NCI-H2171 (cell line): ENCODE data around the gene SAMD11.

ENCODE experiments used
- DNase-seq: peaks from one replicate; lab custom pipeline; 2025; lab: John Stamatoyannopoulos, UW

Gene SAMD11

DNA sequence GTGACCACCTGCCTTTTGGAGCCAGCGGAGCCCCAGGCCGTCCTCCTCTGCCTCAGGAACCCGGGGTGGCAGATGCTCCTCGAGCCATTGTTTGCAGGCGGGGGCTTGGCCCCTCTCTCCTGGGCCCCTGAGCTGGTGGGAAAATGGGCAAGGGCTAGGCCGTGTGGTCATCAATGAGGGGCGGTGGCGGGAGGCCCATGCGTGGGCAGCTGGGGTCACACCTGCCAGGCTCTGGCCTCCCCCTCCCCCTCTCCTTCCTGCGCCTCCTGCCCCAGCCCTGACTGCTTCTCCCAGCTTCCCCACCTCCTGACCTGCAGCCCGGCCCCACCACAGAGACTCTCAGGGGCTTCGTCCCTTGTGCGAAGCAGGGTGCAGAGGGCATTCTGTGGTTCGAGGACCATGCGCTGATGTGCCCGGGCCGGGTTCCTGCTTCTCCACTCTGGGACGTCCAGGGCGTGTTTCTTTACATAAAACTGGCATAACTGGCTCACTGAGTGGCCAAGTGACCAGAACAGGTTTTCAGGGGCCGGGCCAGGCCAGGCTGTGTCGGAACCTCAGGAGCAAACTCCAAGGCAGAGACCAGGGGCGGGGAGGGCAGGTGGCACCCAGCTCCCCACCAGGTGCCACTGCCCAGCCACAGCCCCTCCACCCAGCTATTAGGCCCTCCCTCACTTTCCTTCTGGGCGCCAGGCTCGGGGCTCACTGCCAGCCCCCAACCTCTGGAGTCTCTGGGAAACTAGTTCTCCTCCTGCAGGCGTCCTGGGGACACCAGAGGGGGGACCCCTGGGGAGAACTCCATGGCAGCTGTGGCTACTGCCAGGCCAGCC lies 9.3 kb downstream of the SAMD11 start:
- no peak for DNase-seq

DNA sequence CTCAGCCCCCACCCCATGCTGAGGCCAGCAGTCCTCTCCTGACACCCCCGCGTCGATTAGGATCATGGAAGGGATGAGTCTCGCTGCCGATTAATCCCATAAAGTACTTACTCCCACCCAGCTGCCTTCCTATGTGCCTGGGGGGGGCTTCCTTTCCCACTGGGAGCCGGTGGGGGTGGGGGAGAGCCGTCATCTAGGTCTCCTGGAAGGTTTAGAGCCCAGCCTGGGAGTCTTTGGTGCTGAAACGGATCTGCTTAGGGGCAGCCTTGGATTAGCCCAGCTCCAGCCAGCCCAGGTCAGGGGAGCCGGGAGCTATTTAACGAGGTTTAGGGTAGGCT lies 9.8 kb downstream of the SAMD11 start:
- DNase-seq = no peak

- DNase-seq = no peak
These were observed 11.4 kb downstream of the SAMD11 start for GRCh38 chr1:934991-935750.

DNA sequence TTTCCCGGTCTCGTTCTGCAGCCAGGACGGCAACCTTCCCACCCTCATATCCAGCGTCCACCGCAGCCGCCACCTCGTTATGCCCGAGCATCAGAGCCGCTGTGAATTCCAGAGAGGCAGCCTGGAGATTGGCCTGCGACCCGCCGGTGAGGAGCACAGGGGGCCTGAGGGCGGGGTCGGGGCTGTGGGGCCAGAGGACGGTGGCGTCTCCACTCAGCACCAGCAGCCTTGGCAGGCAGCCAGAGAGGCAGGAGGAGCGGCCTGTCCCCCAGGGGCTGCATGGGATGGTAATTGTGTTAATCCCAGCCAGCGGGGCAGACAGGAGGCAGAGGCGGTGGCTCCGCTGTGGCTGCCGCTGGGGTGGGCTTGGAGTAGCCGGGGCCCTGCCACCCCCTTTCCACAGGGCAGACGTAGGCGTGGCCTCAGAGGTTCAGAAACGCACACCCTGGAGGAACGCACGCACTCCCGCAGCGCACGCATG lies 12.1 kb downstream of the SAMD11 start:
- DNase-seq = peak; percentile 83

DNA sequence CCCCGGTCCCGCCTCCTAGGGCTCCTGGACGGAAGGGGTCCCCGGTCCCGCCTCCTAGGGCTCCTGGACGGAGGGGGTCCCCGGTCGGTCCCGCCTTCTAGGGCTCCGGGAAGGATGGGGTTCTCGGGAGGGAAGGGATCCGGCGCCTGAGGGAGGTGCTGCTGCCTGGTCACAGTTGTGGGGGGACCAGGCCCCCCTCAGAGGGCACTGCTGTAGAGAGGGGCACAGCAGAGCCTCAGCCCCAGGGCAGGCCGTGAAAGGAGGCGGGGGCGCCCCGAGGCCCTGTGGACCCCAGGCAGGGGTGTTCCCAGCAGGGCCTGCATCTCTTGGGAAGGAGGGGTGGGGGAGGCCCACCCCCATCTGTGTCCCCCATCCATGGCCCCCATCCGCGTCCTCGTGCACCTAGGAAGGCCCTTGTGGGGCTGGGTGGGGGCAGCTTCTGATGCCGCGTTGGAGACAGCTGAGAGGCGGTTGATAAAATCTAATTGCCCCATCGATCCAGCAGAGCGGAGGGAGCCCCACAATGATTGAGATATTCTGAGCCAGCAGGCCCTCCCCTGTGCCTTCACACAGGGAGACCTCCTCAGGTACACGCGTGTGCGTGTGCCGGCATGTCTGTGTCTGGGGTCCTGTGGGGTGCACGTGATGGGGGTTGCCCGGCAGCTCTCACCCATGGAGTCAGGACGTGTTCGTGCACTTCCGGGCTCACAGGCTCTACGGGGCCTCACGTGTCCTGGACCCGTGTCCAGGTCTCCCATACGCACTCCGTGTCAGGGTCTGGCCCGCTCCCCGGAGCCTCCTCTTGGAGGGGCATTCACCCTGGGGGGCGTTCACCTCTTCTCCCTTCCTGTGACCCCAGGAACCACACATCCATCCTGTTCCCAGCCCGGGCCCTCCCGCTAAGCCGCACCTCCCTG lies 12.9 kb downstream of the SAMD11 start:
- DNase-seq = no peak

GRCh38 chr1:937521-937920 lies 13.8 kb downstream of the SAMD11 start:
- no peak for DNase-seq

DNA sequence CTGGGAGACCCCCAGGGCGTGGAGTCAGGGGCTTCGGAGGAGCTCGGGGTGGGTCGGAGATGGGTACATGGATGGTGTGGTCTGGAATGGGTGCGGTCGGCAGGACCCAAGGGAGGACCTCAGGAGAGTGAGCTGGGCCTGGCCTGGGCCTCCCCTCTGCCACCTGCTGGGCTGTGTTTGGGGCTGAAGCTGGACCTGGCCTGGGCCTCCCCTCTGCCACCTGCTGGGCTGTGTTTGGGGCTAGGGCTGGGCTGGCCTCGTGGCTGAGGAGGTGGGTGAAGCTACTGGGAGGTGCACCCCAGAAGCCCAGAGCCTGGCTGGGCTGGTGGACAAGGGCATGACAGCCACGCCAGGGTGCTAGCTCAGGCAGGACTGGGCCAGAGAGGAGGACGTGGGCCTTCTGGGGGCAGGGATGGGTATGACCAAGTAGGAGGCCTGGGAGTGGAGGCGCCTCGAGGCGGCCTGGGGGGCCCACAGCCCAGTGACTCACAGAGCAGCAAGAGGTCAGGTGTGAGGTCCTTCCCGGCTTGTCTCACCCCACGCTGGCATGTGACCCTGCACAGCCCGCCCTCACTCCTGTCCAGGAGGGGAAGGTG lies 14.5 kb downstream of the SAMD11 start:
- no peak for DNase-seq

DNA sequence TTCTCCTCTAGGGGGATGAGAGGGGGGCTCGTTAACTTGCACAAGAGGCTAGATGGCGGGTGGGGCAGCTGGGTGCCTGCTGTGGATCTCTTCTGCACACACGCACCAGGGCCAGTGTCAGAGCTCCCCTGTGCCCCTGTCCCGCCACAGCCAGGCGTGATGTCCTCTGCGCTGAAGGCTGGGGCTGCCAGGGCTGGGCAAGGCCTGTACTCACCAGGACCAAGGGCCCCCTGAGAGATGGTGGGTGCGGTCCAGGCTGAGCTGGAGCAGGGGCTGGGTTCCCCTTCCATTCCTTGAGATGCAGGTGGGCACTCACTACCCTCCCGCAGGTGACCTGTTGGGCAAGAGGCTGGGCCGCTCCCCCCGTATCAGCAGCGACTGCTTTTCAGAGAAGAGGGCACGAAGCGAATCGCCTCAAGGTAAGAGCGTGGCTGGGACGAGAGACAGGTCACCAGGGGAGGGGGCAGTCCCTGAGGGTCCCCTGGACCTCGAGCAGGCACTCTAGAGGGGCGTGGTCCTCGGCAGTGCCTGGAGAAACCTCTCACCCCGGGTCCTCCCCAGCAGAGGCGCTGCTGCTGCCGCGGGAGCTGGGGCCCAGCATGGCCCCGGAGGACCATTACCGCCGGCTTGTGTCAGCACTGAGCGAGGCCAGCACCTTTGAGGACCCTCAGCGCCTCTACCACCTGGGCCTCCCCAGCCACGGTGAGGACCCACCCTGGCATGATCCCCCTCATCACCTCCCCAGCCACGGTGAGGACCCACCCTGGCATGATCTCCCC lies 15.2 kb downstream of the SAMD11 start:
- DNase-seq = no peak

DNA sequence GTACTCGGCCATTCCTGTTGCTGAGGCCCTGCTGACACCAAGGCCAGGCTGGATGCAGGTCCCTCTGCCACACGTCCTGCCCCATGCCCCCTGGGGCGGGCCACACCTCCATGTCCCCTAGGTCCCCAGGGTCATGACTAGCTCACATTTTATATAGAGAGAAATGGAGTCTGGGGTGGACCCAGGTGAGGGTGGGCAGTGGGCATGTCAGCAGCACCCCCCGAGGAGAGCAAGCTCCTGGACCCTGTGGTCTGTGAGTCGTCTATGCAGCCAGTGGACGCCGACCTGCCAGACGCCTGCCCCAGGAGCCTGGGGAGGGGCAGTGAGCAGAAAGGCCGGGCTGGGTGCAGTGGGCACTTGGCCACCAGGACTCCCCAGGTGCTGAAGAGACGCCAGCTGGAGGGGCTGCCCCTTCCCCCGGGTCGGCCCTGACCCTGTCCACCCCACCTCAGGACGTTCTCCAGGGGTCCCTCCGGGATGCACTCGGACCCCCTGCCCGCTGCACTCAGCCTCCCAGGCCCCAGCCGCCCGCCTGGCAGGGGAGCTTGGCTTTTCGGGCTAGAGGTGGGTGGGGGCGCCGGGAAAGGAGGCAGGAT lies 15.9 kb downstream of the SAMD11 start:
- DNase-seq = no peak

DNA sequence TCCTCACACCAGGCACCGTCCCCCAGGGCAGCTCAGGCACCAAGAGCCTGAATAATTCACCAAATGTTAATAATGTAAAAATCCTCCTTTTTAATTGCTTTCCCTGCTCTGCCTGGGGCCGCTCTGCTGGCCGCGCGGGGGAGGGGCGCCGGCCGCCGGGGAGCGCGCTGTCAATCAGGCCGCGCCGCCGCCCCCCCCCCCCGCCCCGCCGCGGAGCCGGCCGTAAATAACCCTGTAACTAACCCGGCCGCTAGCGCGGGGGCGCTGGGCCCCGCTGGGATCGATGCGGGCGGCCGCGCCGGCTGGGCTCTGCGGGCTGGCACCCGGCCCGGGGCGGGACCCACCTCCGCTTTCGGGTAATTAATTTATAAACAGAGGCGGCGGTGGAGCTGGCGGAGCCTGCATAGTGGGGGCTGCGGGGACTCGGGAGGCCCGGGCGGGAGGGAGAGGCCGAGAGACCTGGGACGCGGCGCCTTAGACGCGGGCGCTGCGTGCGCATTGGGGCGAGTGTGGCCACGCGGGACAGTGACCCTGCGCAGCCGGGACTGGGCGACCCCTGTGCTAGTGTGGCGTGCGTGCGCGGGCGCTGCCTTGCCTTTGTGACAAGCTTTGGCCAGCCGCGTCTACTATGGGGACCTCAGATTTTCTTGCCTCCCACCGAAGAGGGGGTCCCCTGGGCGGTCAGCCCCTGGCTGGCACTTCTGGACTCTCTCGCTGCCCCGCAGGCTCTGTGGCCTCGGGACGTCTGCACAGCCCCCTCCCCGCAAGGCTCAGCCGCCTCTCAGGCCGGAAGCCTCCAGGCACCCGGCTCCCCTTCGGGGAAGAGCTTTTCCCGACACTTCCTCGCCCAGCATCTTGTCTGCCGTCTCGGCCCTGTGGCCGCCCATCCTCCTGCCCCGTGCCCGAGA lies 16.6 kb downstream of the SAMD11 start:
- DNase-seq = peak; percentile 77

- DNase-seq = no peak
These were observed 17.4 kb downstream of the SAMD11 start for GRCh38 chr1:941015-941587.

DNA sequence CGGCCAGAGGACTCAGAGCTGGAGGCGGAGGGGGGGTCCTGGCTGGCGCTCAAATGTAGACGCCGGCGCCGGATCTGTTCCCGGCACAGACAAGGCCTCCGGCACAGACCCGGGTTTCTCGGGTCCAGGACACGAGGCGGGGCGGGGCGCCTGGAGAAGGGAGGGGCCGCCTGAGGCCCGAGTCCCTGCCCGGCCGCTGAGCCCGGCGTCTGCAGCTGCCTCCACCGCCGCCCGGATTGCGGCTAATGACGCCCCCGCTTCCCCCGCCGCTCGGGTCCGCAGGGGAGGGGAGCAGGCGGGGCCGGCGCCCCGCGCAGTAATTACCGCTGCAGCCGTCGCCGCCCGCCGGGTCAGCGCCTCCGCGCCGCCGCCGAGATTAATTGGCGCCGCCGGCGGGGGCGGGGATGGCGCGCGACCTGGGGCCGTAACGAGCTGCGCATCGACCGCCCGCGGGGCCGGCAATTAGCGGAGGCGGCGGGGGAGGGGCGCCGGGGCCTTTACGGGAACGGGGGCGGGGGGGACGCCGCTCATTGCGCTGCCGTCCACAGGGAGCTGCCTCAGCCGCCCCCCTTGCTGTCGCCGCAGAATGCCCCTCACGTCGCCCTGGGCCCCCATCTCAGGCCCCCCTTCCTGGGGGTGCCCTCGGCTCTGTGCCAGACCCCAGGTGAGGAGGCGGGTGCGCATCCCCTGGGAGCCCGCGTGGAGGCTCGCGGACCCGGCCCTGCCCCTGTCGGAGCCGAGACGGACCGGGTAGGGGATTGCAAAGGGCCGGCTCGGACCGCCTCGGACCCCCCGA lies 18.1 kb downstream of the SAMD11 start:
- peak; percentile 83 for DNase-seq

GRCh38 chr1:942411-942821 lies 18.7 kb downstream of the SAMD11 start:
- peak; percentile 36 for DNase-seq

GRCh38 chr1:942864-943533 lies 19.3 kb downstream of the SAMD11 start:
- no peak for DNase-seq

DNA sequence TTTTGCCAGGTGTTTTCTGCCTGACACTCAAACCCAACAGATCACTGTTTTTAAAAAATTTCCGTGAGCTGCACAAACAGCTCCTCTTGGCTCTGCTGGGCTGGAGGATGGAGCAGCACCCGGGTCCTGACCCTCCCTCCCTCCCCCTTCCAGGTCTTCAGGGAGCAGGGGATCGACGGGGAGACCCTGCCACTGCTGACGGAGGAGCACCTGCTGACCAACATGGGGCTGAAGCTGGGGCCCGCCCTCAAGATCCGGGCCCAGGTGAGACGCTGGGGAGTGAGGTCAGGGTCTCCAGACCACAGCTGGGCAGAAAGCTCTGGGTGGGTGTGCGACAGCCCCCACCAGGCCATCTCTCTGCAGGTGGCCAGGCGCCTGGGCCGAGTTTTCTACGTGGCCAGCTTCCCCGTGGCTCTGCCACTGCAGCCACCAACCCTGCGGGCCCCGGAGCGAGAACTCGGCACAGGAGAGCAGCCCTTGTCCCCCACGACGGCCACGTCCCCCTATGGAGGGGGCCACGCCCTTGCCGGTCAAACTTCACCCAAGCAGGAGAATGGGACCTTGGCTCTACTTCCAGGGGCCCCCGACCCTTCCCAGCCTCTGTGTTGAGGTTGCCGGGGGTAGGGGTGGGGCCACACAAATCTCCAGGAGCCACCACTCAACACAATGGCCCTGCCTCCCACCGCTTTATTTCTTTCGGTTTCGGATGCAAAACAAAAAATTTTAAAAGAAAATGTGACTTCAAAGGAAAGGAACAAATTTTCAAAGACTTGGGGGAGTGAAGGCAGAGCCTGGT lies 20.0 kb downstream of the SAMD11 start:
- DNase-seq = no peak

- DNase-seq = peak; percentile 46
These were observed 20.9 kb downstream of the SAMD11 start for GRCh38 chr1:944341-945325.
